NCI-H146 treated with DMSO at 0.1 percent for 48 hours (cell line): ENCODE data around the gene DLX2.

Source experiments
- DNase-seq: peaks from one replicate; lab custom pipeline; 2025; ENCODE audit not compliant: unreplicated experiment; lab: John Stamatoyannopoulos, UW

The DLX2 gene

GRCh38 chr2:172107690-172108586, 5.2 kb upstream of the DLX2 start:
- DNase-seq, result no peak

- no peak for DNase-seq
Observed at GRCh38 chr2:172106108-172106961, 3.6 kb upstream of the DLX2 start.

GRCh38 chr2:172105471-172106107, 2.9 kb upstream of the DLX2 start:
- no peak for DNase-seq

- DNase-seq, result no peak
Observed at GRCh38 chr2:172103471-172104272, 972 bp upstream of the DLX2 start.

- no peak for DNase-seq
Observed at GRCh38 chr2:172101821-172102390, 794 bp downstream of the DLX2 start.

GRCh38 chr2:172100935-172101820, 1.5 kb downstream of the DLX2 start:
- DNase-seq, result no peak

GRCh38 chr2:172100080-172100934, 2.4 kb downstream of the DLX2 start:
- DNase-seq, result no peak

- no peak for DNase-seq
Observed at GRCh38 chr2:172099472-172100079, 3.1 kb downstream of the DLX2 start.

GRCh38 chr2:172098650-172099471, 3.8 kb downstream of the DLX2 start:
- DNase-seq, result no peak

GRCh38 chr2:172098287-172098649, 4.4 kb downstream of the DLX2 start:
- no peak for DNase-seq

GRCh38 chr2:172097557-172098131, 5.1 kb downstream of the DLX2 start:
- no peak for DNase-seq

GRCh38 chr2:172096626-172097547, 5.8 kb downstream of the DLX2 start:
- DNase-seq, result no peak

GRCh38 chr2:172095905-172096625, 6.6 kb downstream of the DLX2 start:
- DNase-seq, result no peak

GRCh38 chr2:172095146-172095904, 7.4 kb downstream of the DLX2 start:
- no peak for DNase-seq
